Measurements from ENCODE around the gene ITPR2. TPM values are rescaled to one million over a fixed set of nuclear protein-coding genes. Genes with fewer than 3 reads are reported as not detected.
"Not testable (repeated sequence)": the region's sequence is repeated elsewhere in the genome, so short reads cannot be mapped to it uniquely, and the experiment has no call there.

The ITPR2 gene
- total RNA-seq, 1 donor from 2014 or later: 74.5 TPM

GRCh38 chr12:26786865-26787514 is 46.0 kb downstream of the ITPR2 start:
- Mint-ChIP-seq H3K27me3 (no peaks in the 10 kb centered on the region), H3K9me3 (no peaks in the 10 kb centered on the region), H3K4me3 (no peak overlapping the region), H3K27ac (no peak overlapping the region), H3K4me1 (peaks cover 20% of the 10 kb centered on the region), H3K36me3 (ENCODE audit: low read depth) (peaks cover 33% of the 10 kb centered on the region)
- ChIA-PET CTCF (no interaction called here), POLR2A (no interaction called here)
- intact Hi-C loops (cut with micrococcal nuclease): no loop called here
- no peak for TF ChIP-seq CTCF (IDR thresholded peaks at IDR 0.05)
- DNase-seq (no peak), ATAC-seq (ENCODE audit: low read depth) (no peak)

GRCh38 chr12:26786491-26786864 is 46.5 kb downstream of the ITPR2 start:
- peaks cover 15% of the 10 kb centered on the region for H3K4me1 Mint-ChIP-seq

GRCh38 chr12:26783816-26784379 is 49.1 kb downstream of the ITPR2 start:
- H3K27ac Mint-ChIP-seq; intact Hi-C loops (cut with micrococcal nuclease); H3K4me1 Mint-ChIP-seq; H3K9me3 Mint-ChIP-seq; ATAC-seq (ENCODE audit: low read depth); CTCF ChIA-PET; H3K4me3 Mint-ChIP-seq; DNase-seq; H3K27me3 Mint-ChIP-seq; POLR2A ChIA-PET: not testable (repeated sequence)
- peaks cover 54% of the 10 kb centered on the region for H3K36me3 Mint-ChIP-seq (ENCODE audit: low read depth)

More at GRCh38 chr12:26786491-26786864, 46.5 kb downstream of the ITPR2 start:
- POLR2A ChIA-PET: no interaction called here
- ATAC-seq (ENCODE audit: low read depth) (no peak), DNase-seq (no peak)
- no peak overlapping the region for H3K27ac Mint-ChIP-seq
- no peaks in the 10 kb centered on the region for H3K27me3 Mint-ChIP-seq
- H3K4me3 Mint-ChIP-seq: no peak overlapping the region
- no peak for TF ChIP-seq CTCF (IDR thresholded peaks at IDR 0.05)
- CTCF ChIA-PET: no interaction called here
- peaks cover 36% of the 10 kb centered on the region for H3K36me3 Mint-ChIP-seq (ENCODE audit: low read depth)
- H3K9me3 Mint-ChIP-seq: no peaks in the 10 kb centered on the region
- intact Hi-C loops (cut with micrococcal nuclease): no loop called here

GRCh38 chr12:26783131-26783526 is 49.9 kb downstream of the ITPR2 start:
- H3K27ac Mint-ChIP-seq: no peak overlapping the region
- H3K36me3 Mint-ChIP-seq (ENCODE audit: low read depth): peaks cover 51% of the 10 kb centered on the region
- no peaks in the 10 kb centered on the region for H3K9me3 Mint-ChIP-seq
- TF ChIP-seq CTCF (IDR thresholded peaks at IDR 0.05): no peak
- H3K4me1 Mint-ChIP-seq: no peaks in the 10 kb centered on the region
- no peak for DNase-seq
- ChIA-PET CTCF (no interaction called here), POLR2A (no interaction called here)
- no peak overlapping the region for H3K4me3 Mint-ChIP-seq
- H3K27me3 Mint-ChIP-seq: no peaks in the 10 kb centered on the region
- ATAC-seq (ENCODE audit: low read depth): no peak
- intact Hi-C loops (cut with micrococcal nuclease): no loop called here

- Mint-ChIP-seq H3K4me1 (no peaks in the 10 kb centered on the region), H3K36me3 (ENCODE audit: low read depth) (peaks cover 54% of the 10 kb centered on the region), H3K4me3 (no peak overlapping the region), H3K9me3 (no peaks in the 10 kb centered on the region), H3K27ac (no peak overlapping the region), H3K27me3 (no peaks in the 10 kb centered on the region)
- intact Hi-C loops (cut with micrococcal nuclease): no loop called here
- ChIA-PET CTCF (no interaction called here), POLR2A (no interaction called here)
- ATAC-seq (ENCODE audit: low read depth) (no peak), DNase-seq (no peak)
- no peak for TF ChIP-seq CTCF (IDR thresholded peaks at IDR 0.05)
Observed at GRCh38 chr12:26782372-26783130, 50.4 kb downstream of the ITPR2 start.

GRCh38 chr12:26780656-26781055 is 52.3 kb downstream of the ITPR2 start:
- H3K27ac Mint-ChIP-seq; H3K27me3 Mint-ChIP-seq; DNase-seq; intact Hi-C loops (cut with micrococcal nuclease); ATAC-seq (ENCODE audit: low read depth); H3K4me1 Mint-ChIP-seq; H3K4me3 Mint-ChIP-seq; POLR2A ChIA-PET; H3K9me3 Mint-ChIP-seq; CTCF ChIA-PET: not testable (repeated sequence)
- H3K36me3 Mint-ChIP-seq (ENCODE audit: low read depth): peaks cover 67% of the 10 kb centered on the region

GRCh38 chr12:26778173-26778775 is 54.7 kb downstream of the ITPR2 start:
- H3K9me3 Mint-ChIP-seq; ATAC-seq (ENCODE audit: low read depth); CTCF ChIA-PET; H3K27me3 Mint-ChIP-seq; H3K4me1 Mint-ChIP-seq; H3K4me3 Mint-ChIP-seq; H3K27ac Mint-ChIP-seq; DNase-seq; intact Hi-C loops (cut with micrococcal nuclease): not testable (repeated sequence)
- peaks cover 71% of the 10 kb centered on the region for H3K36me3 Mint-ChIP-seq (ENCODE audit: low read depth)
- POLR2A ChIA-PET: interaction anchor here (0.6 kb wide), 1 partner anchor 33 kb away, joined by 9 read pairs; no protein-coding TSS in a partner anchor

Data from activated B cell treated with CpG ODN at 0.5 μM for 24 hours (primary cell).